HG03025 (cell line): ENCODE data around the gene PRICKLE1.
"Not testable (repeated sequence)": the region's sequence is repeated elsewhere in the genome, so short reads cannot be mapped to it uniquely, and the experiment has no call there.

ENCODE experiments used
- ATAC-seq: cut with Tn5 transposase; IDR thresholded peaks from one replicate; pipeline ENCODE4 v1.9.1; 2021; ENCODE audit warnings: mild to moderate bottlenecking, moderate library complexity; ENCODE audit not compliant: unreplicated experiment, low FRiP score

Gene PRICKLE1

DNA sequence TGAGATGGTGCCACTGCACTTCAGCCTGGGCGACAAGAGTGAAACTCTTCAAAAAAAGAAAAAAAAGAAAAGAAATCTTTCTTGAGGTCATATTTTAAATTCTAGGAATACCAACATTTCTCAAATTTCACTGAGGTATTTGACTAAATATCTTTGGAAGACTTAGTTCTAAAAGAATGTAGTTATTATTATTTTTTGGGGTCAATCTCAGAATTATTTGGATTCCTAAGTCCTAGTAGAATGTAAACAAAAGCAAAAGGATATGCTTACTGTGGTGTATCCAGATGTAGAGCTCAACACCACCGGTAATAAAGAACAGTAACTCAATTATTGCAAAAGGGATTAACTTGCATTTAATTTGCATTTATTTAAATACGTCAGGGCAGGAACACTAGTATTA lies 25.0 kb downstream of the PRICKLE1 start:
- no peak for ATAC-seq

DNA sequence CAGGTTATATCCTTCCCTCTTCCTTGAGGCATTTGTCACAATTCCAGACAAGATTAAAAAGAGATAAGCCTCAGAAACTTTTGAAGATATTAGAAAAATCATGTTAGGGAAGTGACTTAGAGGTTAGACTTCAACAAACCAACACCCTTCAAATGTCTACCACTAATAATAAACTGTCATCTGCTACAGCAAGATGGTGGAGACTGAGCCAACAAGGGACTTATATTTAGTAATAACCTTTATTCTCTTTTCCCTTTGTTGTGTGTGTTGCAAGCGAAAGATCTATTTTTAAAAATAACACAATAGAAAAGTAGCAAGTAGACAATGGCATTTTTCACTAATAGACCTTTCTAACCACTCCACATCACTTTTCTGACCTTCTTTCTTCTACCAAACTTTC lies 28.6 kb downstream of the PRICKLE1 start:
- no peak for ATAC-seq

DNA sequence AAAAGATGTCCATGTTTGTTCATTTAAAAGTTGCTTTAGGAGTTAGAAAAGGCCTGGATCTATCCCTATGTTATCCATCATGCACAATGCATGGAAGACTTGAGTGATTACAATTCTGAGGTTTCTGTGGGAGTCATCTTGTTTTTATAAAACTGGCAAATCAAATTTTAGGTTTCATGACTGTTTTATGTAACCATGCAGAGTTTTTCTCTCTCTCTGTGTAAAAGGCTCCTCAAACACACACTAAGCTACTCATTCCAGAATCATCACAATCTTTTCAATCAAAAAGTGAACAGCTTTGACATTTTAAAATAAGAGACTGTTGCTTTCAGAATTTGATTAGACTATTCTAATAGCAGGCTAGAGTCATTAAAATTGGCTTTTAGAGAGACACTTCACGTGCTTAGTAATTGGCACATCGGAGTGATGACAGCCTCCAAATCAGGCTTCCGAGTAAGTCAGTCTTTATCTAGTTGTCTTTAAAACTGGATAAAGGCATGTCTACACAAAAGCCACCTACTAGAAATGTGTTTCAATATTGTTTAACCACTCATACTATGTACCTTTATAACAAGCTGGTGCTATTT lies 31.9 kb downstream of the PRICKLE1 start:
- ATAC-seq, result no peak

DNA sequence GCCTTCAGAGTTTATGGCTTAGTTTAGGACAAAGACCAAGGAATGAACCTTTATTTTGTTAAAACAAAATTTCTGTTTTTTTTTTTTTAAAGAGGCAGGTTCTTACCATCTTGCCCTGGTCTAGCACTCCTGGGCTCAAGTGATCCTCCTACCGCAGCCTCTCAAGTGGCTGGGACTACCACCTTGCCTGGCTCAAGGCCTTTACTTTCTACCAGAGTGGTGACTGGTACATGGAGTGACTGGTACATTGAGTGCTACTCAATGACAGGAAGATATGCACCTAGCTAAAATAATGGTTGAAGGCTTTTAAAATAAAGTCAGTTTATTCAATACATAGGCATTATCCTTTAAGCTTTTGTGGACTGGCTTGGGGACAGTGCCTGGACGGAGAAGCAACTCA lies 32.6 kb downstream of the PRICKLE1 start:
- ATAC-seq, result no peak

DNA sequence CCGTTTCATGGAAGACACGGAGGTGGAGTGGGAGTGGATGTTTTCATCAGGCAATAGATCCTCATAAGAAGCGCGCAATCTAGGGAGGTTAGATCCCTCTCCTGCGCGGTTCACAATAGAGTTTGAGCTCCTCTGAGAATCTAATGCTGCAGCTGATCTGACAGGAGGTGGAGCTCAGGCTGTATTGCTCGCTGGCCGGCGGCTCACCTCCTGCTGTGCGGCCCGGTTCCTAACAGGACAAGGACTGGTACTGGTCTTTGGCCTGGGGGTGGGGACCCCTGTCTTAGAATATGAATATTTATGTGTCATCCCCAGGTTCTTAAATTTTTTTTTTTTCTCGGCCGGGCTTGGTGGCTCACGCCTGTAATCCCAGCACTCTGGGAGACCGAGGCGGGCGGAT lies 36.7 kb downstream of the PRICKLE1 start:
- no peak for ATAC-seq

DNA sequence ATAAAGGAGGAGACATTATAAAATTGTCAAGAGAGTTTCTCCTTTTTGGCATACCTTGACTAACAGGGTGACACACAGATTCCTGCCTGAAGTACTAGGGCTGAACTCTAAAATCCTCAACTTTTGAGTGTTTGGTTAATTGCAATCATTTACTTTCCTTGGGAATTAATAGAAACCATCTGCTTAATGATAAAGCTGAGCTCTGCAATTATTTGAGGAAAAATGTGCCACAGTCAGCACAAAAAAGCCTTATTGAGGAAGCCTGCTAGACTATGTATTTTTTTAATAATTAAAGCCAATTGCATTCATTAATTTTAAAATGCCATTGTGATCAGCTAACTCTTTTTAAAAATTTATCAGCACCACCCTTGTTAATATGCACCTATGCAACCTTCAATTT lies 38.7 kb downstream of the PRICKLE1 start:
- no peak for ATAC-seq

DNA sequence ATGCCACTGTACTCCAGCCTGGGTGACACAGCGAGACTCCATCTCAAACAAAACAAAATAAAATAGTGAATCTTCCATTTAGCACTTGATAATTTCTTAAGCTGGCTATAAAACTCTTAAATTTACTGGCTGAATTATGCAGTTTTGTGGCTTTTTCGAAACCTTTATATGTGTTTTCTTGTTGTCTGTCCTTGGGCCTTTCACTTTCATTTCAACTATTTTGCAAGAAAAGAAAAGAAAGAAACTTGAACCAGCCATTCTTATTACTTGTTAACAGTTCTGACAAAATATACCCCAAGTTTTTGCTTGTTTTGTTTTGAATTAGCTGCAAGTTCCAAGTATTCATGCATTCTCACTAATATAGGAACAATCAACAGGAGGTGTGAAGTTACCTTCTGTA lies 42.8 kb downstream of the PRICKLE1 start:
- no peak for ATAC-seq

DNA sequence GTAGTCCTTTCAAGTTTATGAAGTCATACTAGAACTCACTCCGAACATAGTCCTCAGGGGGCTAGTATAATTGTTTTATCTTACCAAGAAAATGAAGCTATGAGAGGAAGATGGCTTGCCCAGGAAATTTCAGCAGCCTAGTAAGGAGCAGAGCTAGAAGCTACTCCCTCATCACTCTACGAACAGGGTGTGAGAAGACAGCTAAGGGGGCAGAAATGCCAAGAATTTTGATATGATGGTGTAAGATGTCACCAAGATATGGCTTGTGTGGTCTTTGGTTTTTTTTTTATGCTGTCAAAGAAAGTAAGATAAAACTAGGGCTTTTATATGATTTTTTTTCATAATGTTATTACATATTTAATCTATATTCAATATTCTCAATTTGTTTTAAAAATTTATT lies 47.6 kb downstream of the PRICKLE1 start:
- no peak for ATAC-seq

DNA sequence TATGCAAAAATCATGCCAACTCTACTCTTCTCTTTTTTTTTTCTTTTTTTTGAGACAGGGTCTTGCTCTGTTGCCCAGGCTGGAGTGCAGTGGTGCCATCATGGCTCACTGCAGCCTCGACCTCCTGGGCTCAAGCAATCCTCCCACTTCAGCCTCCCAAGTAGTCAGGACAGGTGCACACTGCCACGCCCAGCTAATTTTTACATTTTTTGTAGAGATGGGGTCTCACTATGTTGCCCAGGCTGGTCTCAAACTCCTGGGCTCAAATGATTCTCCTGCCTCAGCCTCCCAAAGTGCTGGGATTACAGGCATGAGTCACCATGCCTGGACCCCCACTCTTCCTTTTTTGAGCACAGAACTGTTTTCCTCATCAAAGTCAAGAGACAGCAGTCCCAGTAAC lies 48.2 kb downstream of the PRICKLE1 start:
- not testable (repeated sequence) for ATAC-seq

DNA sequence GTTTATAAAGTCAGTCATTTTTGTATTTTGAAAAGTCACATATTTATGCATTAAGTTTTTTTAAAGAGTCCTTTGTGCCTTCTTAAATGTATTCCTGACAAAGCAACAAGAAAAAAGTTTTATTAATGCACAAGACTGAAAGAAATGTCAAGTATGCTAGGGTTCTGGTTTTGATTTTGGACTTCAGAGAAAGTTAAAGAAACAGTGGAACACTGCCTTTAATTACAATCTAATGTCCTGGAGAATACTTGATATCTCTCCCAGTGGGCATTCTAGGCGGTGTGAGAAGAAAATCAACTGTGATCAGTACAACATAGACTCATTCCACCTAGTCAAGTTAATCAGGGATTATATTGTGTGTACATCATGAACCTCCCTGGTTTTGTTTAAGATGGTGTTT lies 49.9 kb downstream of the PRICKLE1 start:
- no peak for ATAC-seq

DNA sequence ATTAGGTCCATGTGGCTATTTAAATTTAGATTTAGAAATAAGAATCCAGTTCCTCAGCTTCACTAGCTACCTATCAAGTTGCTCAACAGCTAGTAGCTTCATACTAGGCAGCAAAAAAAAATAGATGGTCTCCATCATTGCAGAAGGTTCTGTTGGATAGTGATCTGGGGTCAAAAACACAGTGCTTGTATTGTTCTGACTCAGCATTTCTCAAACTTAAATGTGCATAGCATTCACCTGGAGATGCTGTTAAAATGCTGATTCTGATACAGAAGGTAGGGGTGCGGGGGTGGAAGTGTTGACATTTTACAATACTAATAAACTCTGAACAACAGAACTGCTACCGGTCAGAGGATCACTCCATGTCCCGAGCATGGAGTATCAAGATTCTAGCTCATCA lies 51.3 kb downstream of the PRICKLE1 start:
- no peak for ATAC-seq

DNA sequence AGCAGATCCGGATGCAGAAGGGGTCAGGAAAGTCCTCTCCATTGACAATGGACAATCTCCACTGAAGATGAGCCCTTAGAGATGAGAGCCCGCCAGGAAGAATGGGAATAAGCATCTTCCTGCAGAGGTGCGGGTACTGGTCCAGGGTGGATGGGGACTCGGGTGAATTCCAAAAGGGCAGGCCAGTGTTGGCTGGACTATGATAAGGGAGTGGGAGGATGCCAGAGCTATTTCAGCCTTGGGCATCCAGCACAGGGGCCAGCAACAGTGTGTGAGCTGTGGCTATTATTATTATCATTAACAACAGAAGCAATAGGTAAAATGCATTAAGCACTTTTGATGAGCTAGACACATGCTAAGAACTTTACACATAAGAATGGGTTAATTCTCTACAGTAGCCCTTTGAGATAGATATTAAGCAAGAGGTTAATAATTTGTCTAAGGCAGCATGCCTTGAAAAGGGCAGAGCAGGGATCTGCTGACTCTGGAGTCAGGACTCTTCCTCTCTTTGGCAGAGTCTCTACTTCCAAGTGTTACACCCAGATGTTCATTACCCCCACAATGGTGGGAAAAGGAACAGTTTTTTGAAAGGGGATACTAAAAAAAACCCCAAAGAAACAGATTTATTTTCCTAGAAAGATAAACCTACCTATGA lies 55.2 kb downstream of the PRICKLE1 start:
- ATAC-seq, result no peak

DNA sequence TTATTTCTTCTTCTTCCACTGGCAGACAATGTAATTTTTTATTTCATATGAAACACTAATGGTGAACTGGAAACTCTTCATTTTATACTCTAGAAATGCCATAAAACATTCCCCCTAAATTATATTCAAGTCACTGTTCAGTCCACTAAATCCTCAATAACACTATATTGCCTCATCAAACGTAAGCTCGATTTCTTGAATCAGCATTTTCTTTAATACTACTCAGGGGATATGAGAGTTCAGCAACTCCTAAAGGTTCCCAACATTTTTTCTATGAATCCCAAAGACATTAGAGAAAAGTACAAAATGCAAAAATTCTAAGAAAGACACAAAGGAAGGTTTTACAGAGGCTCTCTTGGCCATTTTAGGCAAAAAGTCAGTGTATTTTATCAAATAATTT lies 59.3 kb downstream of the PRICKLE1 start:
- ATAC-seq, result no peak

DNA sequence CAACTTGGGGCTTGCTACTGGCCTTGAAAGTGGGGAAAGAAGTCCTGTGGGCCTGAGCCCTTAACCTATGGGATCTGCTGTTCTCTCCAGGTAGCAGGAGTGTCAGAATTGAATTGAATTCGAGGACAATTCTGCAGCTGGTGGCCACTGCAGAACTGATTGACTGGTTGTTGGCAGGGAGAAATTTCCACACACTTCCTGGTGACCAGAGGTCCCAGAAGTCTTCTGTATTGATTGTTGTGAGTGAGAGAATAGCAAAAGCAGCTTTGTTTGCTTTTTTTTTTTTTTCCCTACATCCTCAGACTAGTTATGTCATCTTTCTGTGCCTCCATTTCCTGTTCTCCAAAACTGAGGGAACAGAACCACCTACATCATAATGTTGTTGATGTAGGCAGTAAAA lies 64.1 kb downstream of the PRICKLE1 start:
- no peak for ATAC-seq

DNA sequence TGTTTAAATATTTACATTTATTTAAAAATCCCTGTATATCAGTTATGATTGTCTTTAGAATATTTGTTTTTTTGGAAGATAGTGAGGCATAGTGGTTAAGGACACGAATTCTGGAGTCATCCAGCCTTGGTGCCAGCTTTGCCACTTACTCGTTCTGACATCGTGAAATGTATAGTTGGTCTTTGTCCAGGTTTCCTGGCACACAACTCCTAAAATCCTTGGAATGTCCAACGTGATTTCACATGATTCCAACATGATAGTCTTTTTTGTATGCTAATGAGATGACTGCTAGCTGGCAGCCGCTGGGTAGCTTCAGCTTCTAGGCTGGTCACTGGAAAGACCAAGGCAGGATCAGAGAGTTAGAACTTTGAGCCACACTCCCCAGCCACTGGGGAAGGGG lies 64.8 kb downstream of the PRICKLE1 start:
- ATAC-seq, result no peak

DNA sequence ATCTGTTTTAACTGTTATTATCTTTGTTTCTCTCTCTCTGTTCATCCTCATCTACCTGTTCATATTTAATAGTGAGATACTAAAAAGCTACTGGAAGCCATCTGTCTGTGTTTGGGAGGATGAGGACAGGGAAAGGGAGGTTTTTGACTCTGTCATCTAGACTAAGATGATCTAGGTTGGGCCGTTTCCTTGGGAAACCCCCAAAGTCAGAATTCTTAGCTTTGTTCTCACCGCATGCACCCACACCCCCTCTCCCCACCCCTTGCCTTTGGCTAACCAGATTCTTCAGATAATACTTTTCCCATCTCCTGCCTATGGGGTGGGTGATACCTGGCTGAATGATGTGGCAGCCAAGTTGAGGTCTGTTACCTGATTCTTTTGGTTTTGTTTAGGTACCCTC lies 73.0 kb downstream of the PRICKLE1 start:
- ATAC-seq, result no peak

DNA sequence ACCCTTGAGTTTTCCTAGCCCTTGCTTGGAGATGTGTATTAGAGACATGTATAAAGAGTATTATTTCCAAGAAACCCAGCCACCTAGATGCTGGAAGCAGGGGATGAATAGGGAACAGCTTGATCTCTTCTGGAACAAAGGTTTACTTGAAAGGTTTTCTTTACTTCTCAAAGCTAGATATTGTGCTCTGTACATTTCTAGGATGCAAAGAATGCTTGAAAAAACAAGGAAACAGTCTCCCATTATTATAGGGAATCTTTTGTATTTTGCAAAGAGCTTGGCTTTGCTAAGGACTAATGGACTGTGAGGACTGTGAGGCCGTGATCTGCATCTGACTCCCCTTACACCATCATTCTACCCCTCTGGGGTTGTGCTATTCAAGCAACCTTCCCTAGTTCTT lies 77.9 kb downstream of the PRICKLE1 start:
- ATAC-seq, result no peak

DNA sequence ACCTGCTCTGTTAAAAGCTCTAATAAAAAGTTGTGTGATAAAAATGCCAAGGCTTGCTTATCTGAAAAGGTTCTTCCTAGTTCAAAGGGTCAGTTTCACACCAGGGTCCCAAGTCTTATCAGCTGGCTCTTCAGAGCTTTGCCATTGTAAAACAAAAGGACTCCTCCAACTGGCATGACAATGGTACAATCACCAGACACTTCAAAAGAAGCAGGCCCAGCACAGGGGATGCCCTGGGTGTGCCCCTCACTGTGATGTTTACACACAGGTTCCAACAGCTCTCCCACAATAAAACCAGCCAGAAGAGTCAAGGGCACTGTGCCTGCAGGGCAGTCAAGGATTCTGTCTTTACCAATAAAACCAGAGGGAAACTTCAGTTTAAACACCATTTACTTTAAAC lies 78.7 kb downstream of the PRICKLE1 start:
- ATAC-seq, result no peak

DNA sequence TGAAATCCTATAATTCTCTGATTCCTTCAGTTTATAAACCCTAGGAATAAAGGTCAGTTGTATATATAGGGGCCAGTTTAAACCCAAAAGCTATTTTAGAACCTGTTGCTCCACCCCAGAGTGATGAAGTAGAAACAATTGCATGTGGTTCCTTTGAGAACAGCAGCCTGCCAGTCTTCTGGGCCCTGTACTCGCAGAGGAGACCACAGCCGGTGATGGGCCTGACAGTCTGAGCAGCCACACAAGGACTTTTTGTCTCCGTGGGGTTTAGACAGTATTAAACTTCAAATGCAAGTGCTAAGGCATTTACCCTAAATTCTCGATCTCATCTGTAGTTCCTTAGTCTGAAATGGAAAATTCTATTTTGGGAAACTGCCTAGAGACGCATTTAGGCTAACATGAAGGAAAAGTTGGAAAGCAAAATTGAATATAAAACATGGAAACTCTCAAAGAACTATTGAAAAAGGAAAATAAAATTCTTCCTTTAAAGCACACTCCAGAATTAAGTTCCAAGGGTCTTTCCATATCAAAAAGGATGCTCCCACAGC lies 80.6 kb downstream of the PRICKLE1 start:
- no peak for ATAC-seq

DNA sequence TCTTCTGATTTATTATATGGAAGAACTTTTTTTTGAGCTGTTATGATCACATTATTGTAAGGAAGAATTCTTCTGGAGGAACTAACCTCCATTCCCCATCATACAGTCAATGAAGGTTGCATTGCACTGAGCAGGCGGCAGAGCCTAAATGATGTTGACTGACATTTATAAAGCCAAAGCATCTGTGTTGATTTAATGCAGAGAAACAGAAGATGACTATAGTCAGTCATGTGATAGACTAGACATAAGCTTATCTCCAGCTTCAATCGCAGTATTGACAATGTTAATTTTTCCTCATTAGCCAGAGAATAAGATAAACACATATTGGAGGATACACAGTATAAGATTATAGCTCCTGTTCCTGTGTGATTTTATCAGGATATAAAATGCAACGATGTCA lies 82.0 kb downstream of the PRICKLE1 start:
- ATAC-seq, result no peak

DNA sequence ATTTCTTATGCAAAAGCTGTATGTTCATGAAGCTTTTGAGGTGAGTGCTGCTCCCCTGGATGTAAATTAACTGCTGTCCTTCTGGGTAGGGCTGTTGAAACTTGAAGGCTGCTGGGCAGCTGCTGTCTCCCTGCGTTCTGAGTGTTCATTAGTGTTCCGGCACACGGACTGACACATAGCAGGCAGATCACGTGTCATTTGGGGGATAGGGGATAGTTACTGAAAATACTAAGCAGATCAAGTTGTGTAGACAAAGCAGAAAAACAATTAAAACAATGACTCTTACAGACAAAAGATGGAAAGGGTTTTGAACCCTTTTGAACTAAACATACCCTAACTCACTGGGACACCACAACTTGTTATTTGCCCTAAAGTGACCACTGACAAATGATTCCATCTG lies 82.5 kb downstream of the PRICKLE1 start:
- no peak for ATAC-seq

DNA sequence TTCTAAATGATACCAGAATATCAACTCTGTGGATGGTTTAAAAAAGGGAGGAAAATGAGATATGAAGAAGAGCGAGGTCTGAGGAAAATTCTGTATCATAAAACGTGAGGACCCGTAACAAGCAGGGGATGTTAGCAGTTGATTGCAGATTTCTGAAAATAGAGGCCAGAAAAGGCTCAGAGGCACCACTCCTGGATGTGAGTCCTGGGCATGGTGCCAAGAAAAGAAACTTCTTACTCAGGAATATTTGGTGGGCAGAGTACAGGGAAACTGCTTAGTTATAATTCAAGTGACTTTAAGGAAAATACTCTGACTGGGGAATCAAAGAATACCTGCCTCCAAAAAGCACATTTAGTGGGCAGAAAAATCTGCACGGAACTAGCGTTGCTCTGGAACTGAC lies 85.5 kb downstream of the PRICKLE1 start:
- ATAC-seq, result no peak
